Breast epithelium (tissue), 4 donors: ENCODE measurements around the gene TPGS2. TPM values are rescaled to one million over a fixed set of nuclear protein-coding genes. Genes with fewer than 3 reads are reported as not detected.
"Not testable (repeated sequence)": the region's sequence is repeated elsewhere in the genome, so short reads cannot be mapped to it uniquely, and the experiment has no call there.

Source experiments
- DNase-seq, 2 donors: peaks; one replicate each; pipeline ENCODE4 v3.0.0-alpha.2; 2019; ENCODE audit warnings: low spot score in 2 of 2
- H3K27ac ChIP-seq, 2 donors: fragments of 200-600 bp; sonication (generic) in 1 of 2; one replicate each; pipeline ENCODE4 v1.5.1; 2016 to 2019; ENCODE audit warnings: mild to moderate bottlenecking in 1 of 2
- H3K27me3 ChIP-seq, 2 donors: fragments of 200-600 bp; sonication (generic) in 1 of 2; one replicate each; pipeline versions ENCODE4 v1.5.1 to v1.6.0; 2017 to 2019; ENCODE audit warnings: control low read depth in 1 of 2, mild to moderate bottlenecking in 1 of 2
- H3K36me3 ChIP-seq: fragments of 200-600 bp; one replicate; pipeline ENCODE4 v1.5.1; 2019
- H3K4me1 ChIP-seq, 2 donors: fragments of 200-600 bp; sonication (generic); one replicate each; pipeline ENCODE4 v1.5.1; 2016 to 2019; ENCODE audit warnings: control low read depth in 1 of 2
- H3K4me3 ChIP-seq, 3 donors: fragments of 200-600 bp; sonication (generic); 1 replicate in 2 of 3; 2 replicates in 1 of 3; pipeline ENCODE4 v1.5.1; 2016 to 2019; ENCODE audit warnings: mild to moderate bottlenecking in 3 of 3, moderate library complexity in 2 of 3
- H3K9me3 ChIP-seq, 2 donors: fragments of 200-600 bp; sonication (generic) in 1 of 2; one replicate each; pipeline ENCODE4 v1.5.1; 2016 to 2019; ENCODE audit warnings: control low read depth in 1 of 2
- CTCF ChIP-seq, 3 donors: fragments of 450-650 bp; IDR thresholded peaks; one replicate each; pipeline ENCODE4 v1.5.1; 2016 to 2017; ENCODE audit warnings: antibody characterized with exemption in 3 of 3, mild to moderate bottlenecking in 3 of 3, moderate library complexity in 3 of 3
- POLR2A ChIP-seq: fragments of 450-650 bp; IDR thresholded peaks from one replicate; pipeline ENCODE4 v1.6.1; 2016; ENCODE audit warnings: antibody characterized with exemption, mild to moderate bottlenecking, moderate library complexity
- POLR2AphosphoS5 ChIP-seq, 3 donors: sonication (generic); formaldehyde crosslinking; IDR thresholded peaks; one replicate each; pipeline ENCODE4 v1.6.1; 2017; ENCODE audit warnings: antibody characterized with exemption in 3 of 3
- intact Hi-C: fragments of 100-400 bp; cut with DNase I; formaldehyde crosslinking; loops from one replicate; pipeline ENCODE4 v1.15.1; 2023; ENCODE audit warnings: low total_unique reads
- total RNA-seq, 3 donors: library from RNA; depleted of rRNA; stranded (reverse); fragments of >200 nt; gene quantifications; one replicate each; pipeline ENCODE4 v1.1.0, GENCODE V29; 2016

TPGS2 gene
- total RNA-seq, 3 donors from 2014 or later = 70.8 to 98.7 (median 91.8) TPM

GRCh38 chr18:36771245-36771644, 57.6 kb downstream of the TPGS2 start:
- intact Hi-C loops = no loop called here
- Histone ChIP-seq H3K36me3 (no peaks in the 10 kb centered on the region), H3K27ac (no peak overlapping the region), H3K4me3 (no peak overlapping the region), H3K27me3 (no peaks in the 10 kb centered on the region), H3K9me3 (no peaks in the 10 kb centered on the region), H3K4me1 (no peaks in the 10 kb centered on the region)
- no peak for DNase-seq
- no peak for TF ChIP-seq POLR2AphosphoS5 (IDR thresholded peaks at IDR 0.05)

- no peak overlapping the region for H3K27ac ChIP-seq
- H3K4me3 ChIP-seq = no peak overlapping the region
- H3K9me3 ChIP-seq = no peaks in the 10 kb centered on the region
- no peak for DNase-seq
- H3K27me3 ChIP-seq = no peaks in the 10 kb centered on the region
- no peaks in the 10 kb centered on the region for H3K36me3 ChIP-seq
- intact Hi-C loops = no loop called here
- no peak for TF ChIP-seq CTCF (IDR thresholded peaks at IDR 0.05)
- TF ChIP-seq POLR2A = no peak
- TF ChIP-seq POLR2AphosphoS5 (IDR thresholded peaks at IDR 0.05) = no peak
- no peaks in the 10 kb centered on the region for H3K4me1 ChIP-seq
These were observed 58.4 kb downstream of the TPGS2 start for GRCh38 chr18:36770315-36770946.

GRCh38 chr18:36769611-36770314, 59.0 kb downstream of the TPGS2 start:
- Histone ChIP-seq H3K4me1 (no peaks in the 10 kb centered on the region), H3K9me3 (no peaks in the 10 kb centered on the region), H3K4me3 (no peak overlapping the region), H3K27me3 (no peaks in the 10 kb centered on the region), H3K36me3 (no peaks in the 10 kb centered on the region), H3K27ac (no peak overlapping the region)
- no peak for DNase-seq
- intact Hi-C loops = loop anchor here (5.0 kb wide), 1 partner anchor 752 kb away; no protein-coding TSS in a partner anchor
- TF ChIP-seq POLR2A (no peak), CTCF (IDR thresholded peaks at IDR 0.05) (no peak), POLR2AphosphoS5 (IDR thresholded peaks at IDR 0.05) (no peak)

GRCh38 chr18:36769172-36769571, 59.6 kb downstream of the TPGS2 start:
- Histone ChIP-seq H3K4me1 (no peaks in the 10 kb centered on the region), H3K36me3 (no peaks in the 10 kb centered on the region), H3K27me3 (no peaks in the 10 kb centered on the region), H3K4me3 (no peak overlapping the region), H3K27ac (no peak overlapping the region), H3K9me3 (no peaks in the 10 kb centered on the region)
- TF ChIP-seq CTCF (IDR thresholded peaks at IDR 0.05) (no peak), POLR2AphosphoS5 (IDR thresholded peaks at IDR 0.05) (no peak), POLR2A (no peak)
- intact Hi-C loops = loop anchor here (5.0 kb wide), 1 partner anchor 752 kb away; no protein-coding TSS in a partner anchor
- no peak for DNase-seq

- Histone ChIP-seq H3K36me3 (no peaks in the 10 kb centered on the region), H3K4me1 (no peaks in the 10 kb centered on the region), H3K9me3 (no peaks in the 10 kb centered on the region), H3K4me3 (no peak overlapping the region), H3K27ac (no peak overlapping the region), H3K27me3 (no peaks in the 10 kb centered on the region)
- intact Hi-C loops = loop anchor here (5.0 kb wide), 1 partner anchor 750 kb away; no protein-coding TSS in a partner anchor
- TF ChIP-seq CTCF (IDR thresholded peaks at IDR 0.05) (no peak), POLR2AphosphoS5 (IDR thresholded peaks at IDR 0.05) (no peak), POLR2A (no peak)
- no peak for DNase-seq
These were observed 62.0 kb downstream of the TPGS2 start for GRCh38 chr18:36766836-36767235.

GRCh38 chr18:36762965-36763364, 65.8 kb downstream of the TPGS2 start:
- H3K4me1 ChIP-seq, H3K27me3 ChIP-seq, H3K36me3 ChIP-seq, DNase-seq, intact Hi-C loops, H3K9me3 ChIP-seq, H3K4me3 ChIP-seq, H3K27ac ChIP-seq: not testable (repeated sequence)
